ENCODE results near the gene LAMA3. TPM values are rescaled to one million over a fixed set of nuclear protein-coding genes. Genes with fewer than 3 reads are reported as not detected.

LAMA3 gene
- total and polyA plus RNA-seq, 10 of the 15 experiments (the other 5 are each of a cell fraction or from before 2014, with no cell fraction given): 0.37 to 6.5 (median 5.4) TPM

DNA sequence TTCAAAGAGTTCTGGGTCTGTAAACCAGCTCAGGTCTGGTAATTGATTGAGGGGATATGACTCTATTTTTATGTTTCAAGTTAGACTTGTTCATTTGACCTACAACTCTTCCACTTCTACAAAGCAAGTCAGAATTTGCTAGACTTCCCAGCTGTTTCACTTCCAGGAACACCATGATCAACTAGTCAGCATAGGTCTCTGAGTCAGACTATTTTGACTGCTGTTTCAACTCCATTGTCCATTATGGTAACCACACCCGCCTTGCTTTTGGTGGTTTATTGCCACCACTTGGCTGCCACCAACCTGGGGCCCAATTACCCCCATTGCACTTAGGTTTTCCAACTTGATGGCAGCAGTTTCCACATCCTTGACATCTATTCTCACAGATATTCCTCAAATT is 116.6 kb downstream of the LAMA3 start:
- Histone ChIP-seq H3K4me3 (no peak overlapping the region), H3K4me2 (ENCODE audit: control insufficient read depth, insufficient read depth) (no peak overlapping the region), H3K79me2 (ENCODE audit: control insufficient read depth, insufficient read depth, low read length) (no peaks in the 10 kb centered on the region), H3K27me3 (replicated peaks in 1 of 2; ENCODE audit: control insufficient read depth in 2 of 2, insufficient read depth in 2 of 2, low read length in 1 of 2) (peaks cover 0 to 5% of the 10 kb centered on the region in 2 experiments; a peak in 1 of 4 replicates), H3K4me1 (ENCODE audit: control insufficient read depth, insufficient read depth, low read length) (peaks cover 10% of the 10 kb centered on the region), H3K36me3 (ENCODE audit: control insufficient read depth in 2 of 2, insufficient read depth in 2 of 2, low read length in 1 of 2) (no peaks in the 10 kb centered on the region), H3K9me3 (replicated peaks; ENCODE audit: control insufficient read depth, insufficient read depth, low read length) (no peaks in the 10 kb centered on the region; the same call in 2 of the 3 replicates), H4K20me1 (ENCODE audit: control insufficient read depth, insufficient read depth) (no peaks in the 10 kb centered on the region), H3K27ac (ENCODE audit: control insufficient read depth, insufficient read depth) (no peak overlapping the region), H3K9ac (ENCODE audit: control insufficient read depth, insufficient read depth, low read length) (no peak overlapping the region), H2AFZ (ENCODE audit: control insufficient read depth, low read depth, low read length) (no peak overlapping the region)
- RAD21 ChIA-PET (ENCODE audit: unreplicated experiment): no interaction called here
- SMC1A ChIA-PET (ENCODE audit: uncharacterized antibody, unreplicated experiment): interaction anchor here (1.1 to 1.2 kb wide), 2 partner anchors 103 to 177 kb away, joined by 3 read pairs; no protein-coding TSS in a partner anchor
- intact Hi-C loops (cut with micrococcal nuclease; ENCODE audit: unreplicated experiment): no loop called here
- CTCF ChIA-PET: interaction anchor here (1.1 kb wide), 1 partner anchor 113 kb away, joined by 4 read pairs; no protein-coding TSS in a partner anchor
- ATAC-seq (no peak), DNase-seq (ENCODE audit: low read depth, low spot score) (no peak), FAIRE-seq (no peak)
- 4% methylated on average over 1 of the region's 1 CpG for WGBS (ENCODE audit: insufficient coverage, insufficient replicate concordance, low lambda C conversion rate, missing lambda C conversion rate)
- BruUV-seq (replicated peaks): no TSS peak
- TF ChIP-seq NR2C1 (IDR thresholded peaks at IDR 0.05) (no peak), ESRRA (IDR thresholded peaks at IDR 0.05; ENCODE audit: low read length) (no peak), ZBED1 (IDR thresholded peaks at IDR 0.05; ENCODE audit: borderline replicate concordance) (no peak), RELA (IDR thresholded peaks at IDR 0.05; ENCODE audit: borderline replicate concordance, partially characterized antibody) (no peak)
- TF ChIP-seq, protein P1, sequence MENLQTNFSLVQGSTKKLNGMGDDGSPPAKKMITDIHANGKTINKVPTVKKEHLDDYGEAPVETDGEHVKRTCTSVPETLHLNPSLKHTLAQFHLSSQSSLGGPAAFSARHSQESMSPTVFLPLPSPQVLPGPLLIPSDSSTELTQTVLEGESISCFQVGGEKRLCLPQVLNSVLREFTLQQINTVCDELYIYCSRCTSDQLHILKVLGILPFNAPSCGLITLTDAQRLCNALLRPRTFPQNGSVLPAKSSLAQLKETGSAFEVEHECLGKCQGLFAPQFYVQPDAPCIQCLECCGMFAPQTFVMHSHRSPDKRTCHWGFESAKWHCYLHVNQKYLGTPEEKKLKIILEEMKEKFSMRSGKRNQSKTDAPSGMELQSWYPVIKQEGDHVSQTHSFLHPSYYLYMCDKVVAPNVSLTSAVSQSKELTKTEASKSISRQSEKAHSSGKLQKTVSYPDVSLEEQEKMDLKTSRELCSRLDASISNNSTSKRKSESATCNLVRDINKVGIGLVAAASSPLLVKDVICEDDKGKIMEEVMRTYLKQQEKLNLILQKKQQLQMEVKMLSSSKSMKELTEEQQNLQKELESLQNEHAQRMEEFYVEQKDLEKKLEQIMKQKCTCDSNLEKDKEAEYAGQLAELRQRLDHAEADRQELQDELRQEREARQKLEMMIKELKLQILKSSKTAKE (IDR thresholded peaks at IDR 0.05; ENCODE audit: low read depth, poor library complexity, severe bottlenecking): no peak
- TF ChIP-seq, protein P2, sequence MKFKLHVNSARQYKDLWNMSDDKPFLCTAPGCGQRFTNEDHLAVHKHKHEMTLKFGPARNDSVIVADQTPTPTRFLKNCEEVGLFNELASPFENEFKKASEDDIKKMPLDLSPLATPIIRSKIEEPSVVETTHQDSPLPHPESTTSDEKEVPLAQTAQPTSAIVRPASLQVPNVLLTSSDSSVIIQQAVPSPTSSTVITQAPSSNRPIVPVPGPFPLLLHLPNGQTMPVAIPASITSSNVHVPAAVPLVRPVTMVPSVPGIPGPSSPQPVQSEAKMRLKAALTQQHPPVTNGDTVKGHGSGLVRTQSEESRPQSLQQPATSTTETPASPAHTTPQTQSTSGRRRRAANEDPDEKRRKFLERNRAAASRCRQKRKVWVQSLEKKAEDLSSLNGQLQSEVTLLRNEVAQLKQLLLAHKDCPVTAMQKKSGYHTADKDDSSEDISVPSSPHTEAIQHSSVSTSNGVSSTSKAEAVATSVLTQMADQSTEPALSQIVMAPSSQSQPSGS (IDR thresholded peaks at IDR 0.05; ENCODE audit: low read length): no peak
- TF ChIP-seq, protein P3, sequence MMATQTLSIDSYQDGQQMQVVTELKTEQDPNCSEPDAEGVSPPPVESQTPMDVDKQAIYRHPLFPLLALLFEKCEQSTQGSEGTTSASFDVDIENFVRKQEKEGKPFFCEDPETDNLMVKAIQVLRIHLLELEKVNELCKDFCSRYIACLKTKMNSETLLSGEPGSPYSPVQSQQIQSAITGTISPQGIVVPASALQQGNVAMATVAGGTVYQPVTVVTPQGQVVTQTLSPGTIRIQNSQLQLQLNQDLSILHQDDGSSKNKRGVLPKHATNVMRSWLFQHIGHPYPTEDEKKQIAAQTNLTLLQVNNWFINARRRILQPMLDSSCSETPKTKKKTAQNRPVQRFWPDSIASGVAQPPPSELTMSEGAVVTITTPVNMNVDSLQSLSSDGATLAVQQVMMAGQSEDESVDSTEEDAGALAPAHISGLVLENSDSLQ (IDR thresholded peaks at IDR 0.05): no peak
- TF ChIP-seq, protein P4, sequence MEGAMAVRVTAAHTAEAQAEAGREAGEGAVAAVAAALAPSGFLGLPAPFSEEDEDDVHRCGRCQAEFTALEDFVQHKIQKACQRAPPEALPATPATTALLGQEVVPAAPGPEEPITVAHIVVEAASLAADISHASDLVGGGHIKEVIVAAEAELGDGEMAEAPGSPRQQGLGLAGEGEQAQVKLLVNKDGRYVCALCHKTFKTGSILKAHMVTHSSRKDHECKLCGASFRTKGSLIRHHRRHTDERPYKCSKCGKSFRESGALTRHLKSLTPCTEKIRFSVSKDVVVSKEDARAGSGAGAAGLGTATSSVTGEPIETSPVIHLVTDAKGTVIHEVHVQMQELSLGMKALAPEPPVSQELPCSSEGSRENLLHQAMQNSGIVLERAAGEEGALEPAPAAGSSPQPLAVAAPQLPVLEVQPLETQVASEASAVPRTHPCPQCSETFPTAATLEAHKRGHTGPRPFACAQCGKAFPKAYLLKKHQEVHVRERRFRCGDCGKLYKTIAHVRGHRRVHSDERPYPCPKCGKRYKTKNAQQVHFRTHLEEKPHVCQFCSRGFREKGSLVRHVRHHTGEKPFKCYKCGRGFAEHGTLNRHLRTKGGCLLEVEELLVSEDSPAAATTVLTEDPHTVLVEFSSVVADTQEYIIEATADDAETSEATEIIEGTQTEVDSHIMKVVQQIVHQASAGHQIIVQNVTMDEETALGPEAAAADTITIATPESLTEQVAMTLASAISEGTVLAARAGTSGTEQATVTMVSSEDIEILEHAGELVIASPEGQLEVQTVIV (IDR thresholded peaks at IDR 0.05; ENCODE audit: borderline replicate concordance, partially characterized antibody): no peak
- in situ Hi-C loops (cut with MboI): loop anchor here (5.0 kb wide), 1 partner anchor 184 kb away; no protein-coding TSS in a partner anchor
- POLR2A ChIA-PET: interaction anchor here (0.6 kb wide), 1 partner anchor 200 kb away, joined by 3 read pairs; no protein-coding TSS in a partner anchor

Measured in GM12878 (cell line).